HL-60 (cell line): Measurements from ENCODE around the gene SMCO4.

Experiments used
- CTCF ChIP-seq: IDR thresholded peaks from one replicate; pipeline ENCODE4 v1.5.1; 2011; ENCODE audit warnings: low read length, control low read depth, inconsistent platforms; ENCODE audit not compliant: insufficient read depth
- GABPA ChIP-seq: IDR thresholded peaks from 2 replicates; pipeline ENCODE4 v1.6.1; 2012; ENCODE audit warnings: low read depth
- POLR2AphosphoS5 ChIP-seq: IDR thresholded peaks from 2 replicates; pipeline ENCODE4 v1.6.1; 2012; ENCODE audit warnings: low read depth
- REST ChIP-seq: IDR thresholded peaks from 2 replicates; pipeline ENCODE4 v1.6.1; 2012; ENCODE audit warnings: low read depth; ENCODE audit not compliant: insufficient replicate concordance
- SPI1 ChIP-seq: IDR thresholded peaks from 2 replicates; pipeline ENCODE4 v1.6.1; 2012; ENCODE audit warnings: low read depth, mild to moderate bottlenecking, borderline replicate concordance

DNA sequence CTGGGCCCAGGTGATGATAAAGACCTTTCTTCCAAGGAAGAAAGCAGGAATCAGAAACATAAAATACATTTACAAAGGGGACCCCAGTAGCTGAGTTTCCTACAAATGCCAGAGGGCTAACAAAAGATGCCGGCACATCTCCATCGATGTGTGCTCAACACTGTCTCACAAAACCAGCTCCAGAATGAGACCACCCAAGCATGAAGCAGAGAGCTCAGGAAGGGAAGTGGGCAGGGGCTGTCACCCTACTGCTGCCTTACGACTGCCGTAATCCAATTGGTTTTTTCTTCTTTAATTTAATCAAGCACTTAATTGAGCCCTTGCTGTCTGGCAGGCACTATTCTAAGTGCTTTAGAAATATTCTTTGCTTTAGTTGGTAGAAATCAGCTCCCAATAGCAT is 26.1 kb downstream of the SMCO4 start:
- no peak for TF ChIP-seq CTCF
- no peak for TF ChIP-seq POLR2AphosphoS5
- TF ChIP-seq REST, result no peak
- TF ChIP-seq GABPA, result no peak
- TF ChIP-seq SPI1, result no peak
